Neutrophil (primary cell): ENCODE results near the gene NF1.
"Not testable (repeated sequence)": the region's sequence is repeated elsewhere in the genome, so short reads cannot be mapped to it uniquely, and the experiment has no call there.

Source experiments
- H3K27ac ChIP-seq: fragments of 200-600 bp; sonication (generic); 2 replicates; pipeline ENCODE4 v1.5.1; 2016; ENCODE audit warnings: mild to moderate bottlenecking, moderate library complexity
- H3K27me3 ChIP-seq: fragments of 200-600 bp; sonication (generic); 2 replicates; pipeline ENCODE4 v1.6.0; 2016; ENCODE audit warnings: mild to moderate bottlenecking
- H3K36me3 ChIP-seq: fragments of 200-600 bp; sonication (generic); 2 replicates; pipeline ENCODE4 v1.5.1; 2017
- H3K4me1 ChIP-seq, 2 experiments: fragments of 200-600 bp in 1 of 2; sonication (generic) in 1 of 2; 1 replicate in 1 of 2; 2 replicates in 1 of 2; pipeline versions ENCODE4 v1.5.1 to v1.6.1; 2013 to 2016; ENCODE audit warnings: low read depth in 1 of 2, low read length in 1 of 2, mild to moderate bottlenecking in 1 of 2, moderate library complexity in 1 of 2; ENCODE audit not compliant: control insufficient read depth in 1 of 2, insufficient read depth in 1 of 2
- H3K4me3 ChIP-seq, 2 experiments: fragments of 200-600 bp in 1 of 2; sonication (generic) in 1 of 2; 1 replicate in 1 of 2; 2 replicates in 1 of 2; pipeline ENCODE4 v1.5.1; 2013 to 2016; ENCODE audit warnings: low read depth in 1 of 2, low read length in 1 of 2, mild to moderate bottlenecking in 1 of 2, moderate library complexity in 1 of 2
- H3K9me3 ChIP-seq: fragments of 200-600 bp; sonication (generic); 2 replicates; pipeline ENCODE4 v1.5.1; 2016
- TF ChIP-seq, protein P1 (sequence below): fragments of 200-600 bp; sonication (generic); IDR thresholded peaks from 2 replicates; pipeline ENCODE4 v1.5.1; 2016; ENCODE audit warnings: antibody characterized with exemption

The NF1 gene

GRCh38 chr17:31079731-31080130, 15.0 kb upstream of the NF1 start:
- no peaks in the 10 kb centered on the region for H3K9me3 ChIP-seq
- TF ChIP-seq, protein P1, sequence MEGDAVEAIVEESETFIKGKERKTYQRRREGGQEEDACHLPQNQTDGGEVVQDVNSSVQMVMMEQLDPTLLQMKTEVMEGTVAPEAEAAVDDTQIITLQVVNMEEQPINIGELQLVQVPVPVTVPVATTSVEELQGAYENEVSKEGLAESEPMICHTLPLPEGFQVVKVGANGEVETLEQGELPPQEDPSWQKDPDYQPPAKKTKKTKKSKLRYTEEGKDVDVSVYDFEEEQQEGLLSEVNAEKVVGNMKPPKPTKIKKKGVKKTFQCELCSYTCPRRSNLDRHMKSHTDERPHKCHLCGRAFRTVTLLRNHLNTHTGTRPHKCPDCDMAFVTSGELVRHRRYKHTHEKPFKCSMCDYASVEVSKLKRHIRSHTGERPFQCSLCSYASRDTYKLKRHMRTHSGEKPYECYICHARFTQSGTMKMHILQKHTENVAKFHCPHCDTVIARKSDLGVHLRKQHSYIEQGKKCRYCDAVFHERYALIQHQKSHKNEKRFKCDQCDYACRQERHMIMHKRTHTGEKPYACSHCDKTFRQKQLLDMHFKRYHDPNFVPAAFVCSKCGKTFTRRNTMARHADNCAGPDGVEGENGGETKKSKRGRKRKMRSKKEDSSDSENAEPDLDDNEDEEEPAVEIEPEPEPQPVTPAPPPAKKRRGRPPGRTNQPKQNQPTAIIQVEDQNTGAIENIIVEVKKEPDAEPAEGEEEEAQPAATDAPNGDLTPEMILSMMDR, result no peak

DNA sequence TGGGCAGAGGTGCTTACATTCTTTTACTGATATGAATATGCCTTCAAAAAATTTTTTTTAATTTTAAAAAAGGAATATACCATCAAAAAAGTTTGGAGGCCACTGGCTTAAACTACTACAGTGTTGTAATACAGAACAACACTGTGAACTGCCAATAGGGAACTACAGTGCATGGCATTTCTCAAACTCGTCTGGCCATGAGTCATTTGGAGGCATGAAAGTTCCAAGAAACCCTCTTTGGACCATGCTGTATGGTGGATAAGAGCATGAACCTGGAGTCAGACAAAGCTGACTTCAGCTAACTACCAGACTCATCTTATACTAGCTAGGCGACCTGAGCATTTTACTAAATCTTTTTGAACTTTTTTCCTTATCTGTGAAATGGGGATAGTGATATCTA, 9.2 kb upstream of the NF1 start:
- H3K4me1 ChIP-seq, result no peaks in the 10 kb centered on the region
- no peaks in the 10 kb centered on the region for H3K36me3 ChIP-seq
- H3K27me3 ChIP-seq, result no peaks in the 10 kb centered on the region
- H3K9me3 ChIP-seq, result no peaks in the 10 kb centered on the region
- no peak overlapping the region for H3K27ac ChIP-seq
- TF ChIP-seq, protein P1, result no peak
- no peak overlapping the region for H3K4me3 ChIP-seq

More at GRCh38 chr17:31079731-31080130, 15.0 kb upstream of the NF1 start:
- Histone ChIP-seq H3K27me3 (no peaks in the 10 kb centered on the region), H3K27ac (no peak overlapping the region), H3K36me3 (no peaks in the 10 kb centered on the region), H3K4me3 (no peak overlapping the region), H3K4me1 (no peaks in the 10 kb centered on the region)

GRCh38 chr17:31089471-31089870, 5.3 kb upstream of the NF1 start:
- no peaks in the 10 kb centered on the region for H3K36me3 ChIP-seq
- TF ChIP-seq, protein P1, result no peak
- H3K4me3 ChIP-seq, result no peak overlapping the region
- H3K27me3 ChIP-seq, result no peaks in the 10 kb centered on the region
- no peaks in the 10 kb centered on the region for H3K9me3 ChIP-seq
- H3K4me1 ChIP-seq, result peaks cover 0 to 2% of the 10 kb centered on the region in 2 experiments
- no peak overlapping the region for H3K27ac ChIP-seq

DNA sequence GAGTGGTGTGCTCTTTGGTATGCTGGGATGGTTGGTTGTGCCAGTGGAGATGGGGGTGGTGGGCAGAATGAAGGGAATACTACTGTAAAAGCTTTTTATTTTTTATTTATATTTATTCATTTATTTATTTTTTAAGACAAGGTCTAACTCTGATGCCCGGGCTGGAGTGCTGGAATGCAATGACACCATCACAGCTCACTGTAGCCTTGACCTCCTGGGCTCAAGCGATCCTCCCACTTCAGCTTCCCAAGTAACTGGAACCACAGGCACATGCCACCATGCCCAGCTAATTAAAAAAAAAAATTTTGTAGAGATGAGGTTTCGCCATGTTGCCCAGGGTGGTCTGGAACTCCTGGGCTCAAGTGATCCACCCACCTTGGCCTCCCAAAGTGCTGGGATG, 4.1 kb upstream of the NF1 start:
- not testable (repeated sequence) for H3K36me3 ChIP-seq, H3K27ac ChIP-seq, H3K27me3 ChIP-seq

GRCh38 chr17:31092475-31093064, 2.2 kb upstream of the NF1 start:
- no peaks in the 10 kb centered on the region for H3K9me3 ChIP-seq
- peaks cover 6 to 8% of the 10 kb centered on the region in 2 experiments for H3K4me1 ChIP-seq
- H3K36me3 ChIP-seq, result no peaks in the 10 kb centered on the region
- H3K4me3 ChIP-seq, result no peak overlapping the region
- TF ChIP-seq, protein P1, result no peak
- H3K27ac ChIP-seq, result no peak overlapping the region
- no peaks in the 10 kb centered on the region for H3K27me3 ChIP-seq

More for the DNA sequence above, 4.1 kb upstream of the NF1 start:
- not testable (repeated sequence) for H3K4me3 ChIP-seq, H3K9me3 ChIP-seq, H3K4me1 ChIP-seq

DNA sequence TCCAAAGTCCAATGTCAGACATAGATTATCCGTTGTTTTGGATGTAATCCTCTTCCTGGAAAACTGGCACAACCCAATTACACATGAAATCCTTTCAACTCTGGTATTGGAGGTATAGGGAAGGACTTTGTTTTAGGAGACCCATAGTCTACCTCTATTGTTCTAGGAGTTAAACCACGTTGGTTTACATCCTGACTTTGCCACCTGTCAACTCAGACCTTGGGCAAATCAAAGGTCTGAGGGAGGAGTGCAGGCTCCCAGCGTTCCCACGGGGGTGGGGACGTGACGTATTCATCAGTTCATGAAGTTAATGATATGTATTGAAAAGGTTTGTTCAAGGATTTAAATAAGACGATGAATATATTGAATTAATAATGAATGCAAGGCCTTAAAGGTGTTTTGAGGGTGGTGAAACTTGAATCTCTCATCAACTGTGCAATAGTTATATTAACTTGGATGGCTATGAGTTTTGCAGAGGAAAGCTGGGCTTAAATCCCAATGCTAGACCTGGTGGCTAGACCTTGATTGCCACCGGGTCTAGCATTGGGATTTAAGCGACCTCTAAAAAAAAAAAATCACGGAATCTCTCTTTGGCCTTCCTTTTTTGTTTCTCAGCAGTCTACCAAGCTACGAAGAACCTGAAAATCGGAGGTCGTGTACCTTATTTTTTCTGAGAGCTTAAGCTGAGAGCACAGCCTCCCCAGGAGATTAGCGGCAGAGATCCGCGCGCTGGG, 744 bp upstream of the NF1 start:
- Histone ChIP-seq H3K36me3 (no peaks in the 10 kb centered on the region), H3K4me3 (peak overlapping the region; percentile 84 to 88), H3K27ac (peak overlapping the region; percentile 88), H3K4me1 (peaks cover 6 to 8% of the 10 kb centered on the region in 2 experiments), H3K27me3 (no peaks in the 10 kb centered on the region), H3K9me3 (no peaks in the 10 kb centered on the region)
- TF ChIP-seq, protein P1, result no peak
